Panc1 (cell line): ENCODE measurements around the gene TAC4.

ENCODE experiments used
- POLR2AphosphoS5 ChIP-seq: IDR thresholded peaks from 2 replicates; pipeline ENCODE4 v1.6.1; 2012; ENCODE audit warnings: mild to moderate bottlenecking, low read depth, low read length, moderate library complexity
- TF ChIP-seq, protein P1 (sequence below): fragments of 450-650 bp; IDR thresholded peaks from 2 replicates; pipeline ENCODE4 v1.5.1; 2017; ENCODE audit warnings: mild to moderate bottlenecking
- TF ChIP-seq, protein P2 (sequence below), 2 experiments: IDR thresholded peaks; 2 replicates each; pipeline ENCODE4 v1.6.1; 2011 to 2012; ENCODE audit warnings: low read depth in 2 of 2, control low read depth in 1 of 2, low read length in 1 of 2, mild to moderate bottlenecking in 1 of 2, moderate library complexity in 1 of 2; ENCODE audit not compliant: insufficient read depth in 1 of 2

DNA sequence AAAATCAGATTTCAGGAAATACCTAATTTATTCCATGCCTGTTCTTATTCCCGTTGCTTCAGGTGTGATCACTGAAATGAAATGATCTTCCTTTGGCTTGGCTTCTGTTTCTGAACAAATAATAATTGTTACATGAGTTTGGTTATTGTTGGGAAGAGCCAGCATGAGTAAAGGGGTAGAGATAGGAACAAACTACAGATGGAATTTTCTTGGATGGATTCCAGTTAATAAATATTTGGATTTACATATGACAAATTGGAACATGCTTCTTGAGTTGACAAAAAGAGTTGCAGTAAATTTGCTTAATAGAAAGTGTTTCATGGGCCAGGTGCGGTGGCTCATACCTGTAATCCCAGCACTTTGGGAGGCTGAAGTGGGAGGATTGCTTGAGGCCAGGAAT is 28.2 kb downstream of the TAC4 start:
- TF ChIP-seq, protein P1, sequence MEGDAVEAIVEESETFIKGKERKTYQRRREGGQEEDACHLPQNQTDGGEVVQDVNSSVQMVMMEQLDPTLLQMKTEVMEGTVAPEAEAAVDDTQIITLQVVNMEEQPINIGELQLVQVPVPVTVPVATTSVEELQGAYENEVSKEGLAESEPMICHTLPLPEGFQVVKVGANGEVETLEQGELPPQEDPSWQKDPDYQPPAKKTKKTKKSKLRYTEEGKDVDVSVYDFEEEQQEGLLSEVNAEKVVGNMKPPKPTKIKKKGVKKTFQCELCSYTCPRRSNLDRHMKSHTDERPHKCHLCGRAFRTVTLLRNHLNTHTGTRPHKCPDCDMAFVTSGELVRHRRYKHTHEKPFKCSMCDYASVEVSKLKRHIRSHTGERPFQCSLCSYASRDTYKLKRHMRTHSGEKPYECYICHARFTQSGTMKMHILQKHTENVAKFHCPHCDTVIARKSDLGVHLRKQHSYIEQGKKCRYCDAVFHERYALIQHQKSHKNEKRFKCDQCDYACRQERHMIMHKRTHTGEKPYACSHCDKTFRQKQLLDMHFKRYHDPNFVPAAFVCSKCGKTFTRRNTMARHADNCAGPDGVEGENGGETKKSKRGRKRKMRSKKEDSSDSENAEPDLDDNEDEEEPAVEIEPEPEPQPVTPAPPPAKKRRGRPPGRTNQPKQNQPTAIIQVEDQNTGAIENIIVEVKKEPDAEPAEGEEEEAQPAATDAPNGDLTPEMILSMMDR, result no peak
- TF ChIP-seq, protein P2, sequence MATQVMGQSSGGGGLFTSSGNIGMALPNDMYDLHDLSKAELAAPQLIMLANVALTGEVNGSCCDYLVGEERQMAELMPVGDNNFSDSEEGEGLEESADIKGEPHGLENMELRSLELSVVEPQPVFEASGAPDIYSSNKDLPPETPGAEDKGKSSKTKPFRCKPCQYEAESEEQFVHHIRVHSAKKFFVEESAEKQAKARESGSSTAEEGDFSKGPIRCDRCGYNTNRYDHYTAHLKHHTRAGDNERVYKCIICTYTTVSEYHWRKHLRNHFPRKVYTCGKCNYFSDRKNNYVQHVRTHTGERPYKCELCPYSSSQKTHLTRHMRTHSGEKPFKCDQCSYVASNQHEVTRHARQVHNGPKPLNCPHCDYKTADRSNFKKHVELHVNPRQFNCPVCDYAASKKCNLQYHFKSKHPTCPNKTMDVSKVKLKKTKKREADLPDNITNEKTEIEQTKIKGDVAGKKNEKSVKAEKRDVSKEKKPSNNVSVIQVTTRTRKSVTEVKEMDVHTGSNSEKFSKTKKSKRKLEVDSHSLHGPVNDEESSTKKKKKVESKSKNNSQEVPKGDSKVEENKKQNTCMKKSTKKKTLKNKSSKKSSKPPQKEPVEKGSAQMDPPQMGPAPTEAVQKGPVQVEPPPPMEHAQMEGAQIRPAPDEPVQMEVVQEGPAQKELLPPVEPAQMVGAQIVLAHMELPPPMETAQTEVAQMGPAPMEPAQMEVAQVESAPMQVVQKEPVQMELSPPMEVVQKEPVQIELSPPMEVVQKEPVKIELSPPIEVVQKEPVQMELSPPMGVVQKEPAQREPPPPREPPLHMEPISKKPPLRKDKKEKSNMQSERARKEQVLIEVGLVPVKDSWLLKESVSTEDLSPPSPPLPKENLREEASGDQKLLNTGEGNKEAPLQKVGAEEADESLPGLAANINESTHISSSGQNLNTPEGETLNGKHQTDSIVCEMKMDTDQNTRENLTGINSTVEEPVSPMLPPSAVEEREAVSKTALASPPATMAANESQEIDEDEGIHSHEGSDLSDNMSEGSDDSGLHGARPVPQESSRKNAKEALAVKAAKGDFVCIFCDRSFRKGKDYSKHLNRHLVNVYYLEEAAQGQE (IDR thresholded peaks at IDR 0.05; ENCODE audit: insufficient read depth in 1 of 2, low read depth in 2 of 2, low read length in 1 of 2), result no peak
- no peak for TF ChIP-seq POLR2AphosphoS5
